Panc1 (cell line): Measurements from ENCODE around the gene CHID1.

Experiments
- REST ChIP-seq, 2 experiments: IDR thresholded peaks; 2 replicates each; pipeline ENCODE4 v1.6.1; 2011 to 2012; ENCODE audit warnings: low read depth in 2 of 2, control low read depth in 1 of 2, low read length in 1 of 2, mild to moderate bottlenecking in 1 of 2, moderate library complexity in 1 of 2; ENCODE audit not compliant: insufficient read depth in 1 of 2
- TCF7L2 ChIP-seq: IDR thresholded peaks from 2 replicates; pipeline ENCODE4 v1.6.1; 2011; ENCODE audit warnings: mild to moderate bottlenecking, low read depth, low read length, inconsistent platforms
- TF ChIP-seq, protein P1 (sequence below): fragments of 450-650 bp; IDR thresholded peaks from 2 replicates; pipeline ENCODE4 v1.5.1; 2017; ENCODE audit warnings: mild to moderate bottlenecking

DNA sequence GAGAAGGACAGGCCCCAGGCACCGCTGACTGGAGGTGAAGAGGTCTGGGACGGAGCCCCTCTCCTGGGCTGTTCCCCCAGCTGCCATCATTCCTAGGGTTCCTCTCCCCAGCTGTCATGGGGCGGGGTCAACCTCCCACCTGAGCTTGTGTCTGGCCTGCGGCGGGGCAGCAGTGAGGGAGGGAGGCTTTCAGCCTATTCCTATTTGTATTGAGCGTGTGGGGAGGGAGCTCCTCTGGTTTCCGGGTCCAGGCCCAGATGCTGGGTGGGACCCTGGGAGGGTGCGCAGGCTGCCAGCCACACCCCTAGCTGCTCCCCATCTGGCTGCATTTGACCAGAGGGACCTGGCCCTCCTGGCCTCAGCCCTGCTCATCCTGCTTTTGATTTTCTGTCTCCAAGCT is 54.2 kb downstream of the CHID1 start:
- TF ChIP-seq, protein P1, sequence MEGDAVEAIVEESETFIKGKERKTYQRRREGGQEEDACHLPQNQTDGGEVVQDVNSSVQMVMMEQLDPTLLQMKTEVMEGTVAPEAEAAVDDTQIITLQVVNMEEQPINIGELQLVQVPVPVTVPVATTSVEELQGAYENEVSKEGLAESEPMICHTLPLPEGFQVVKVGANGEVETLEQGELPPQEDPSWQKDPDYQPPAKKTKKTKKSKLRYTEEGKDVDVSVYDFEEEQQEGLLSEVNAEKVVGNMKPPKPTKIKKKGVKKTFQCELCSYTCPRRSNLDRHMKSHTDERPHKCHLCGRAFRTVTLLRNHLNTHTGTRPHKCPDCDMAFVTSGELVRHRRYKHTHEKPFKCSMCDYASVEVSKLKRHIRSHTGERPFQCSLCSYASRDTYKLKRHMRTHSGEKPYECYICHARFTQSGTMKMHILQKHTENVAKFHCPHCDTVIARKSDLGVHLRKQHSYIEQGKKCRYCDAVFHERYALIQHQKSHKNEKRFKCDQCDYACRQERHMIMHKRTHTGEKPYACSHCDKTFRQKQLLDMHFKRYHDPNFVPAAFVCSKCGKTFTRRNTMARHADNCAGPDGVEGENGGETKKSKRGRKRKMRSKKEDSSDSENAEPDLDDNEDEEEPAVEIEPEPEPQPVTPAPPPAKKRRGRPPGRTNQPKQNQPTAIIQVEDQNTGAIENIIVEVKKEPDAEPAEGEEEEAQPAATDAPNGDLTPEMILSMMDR = no peak
- no peak for TF ChIP-seq TCF7L2
- TF ChIP-seq REST (IDR thresholded peaks at IDR 0.05; ENCODE audit: insufficient read depth in 1 of 2, low read depth in 2 of 2, low read length in 1 of 2) = no peak
